Sigmoid colon (tissue), 7 donors: ENCODE results near the gene PRDM1. TPM values are rescaled to one million over a fixed set of nuclear protein-coding genes. Genes with fewer than 3 reads are reported as not detected.

Experiments used
- DNase-seq: peaks from one replicate; pipeline ENCODE4 v3.0.0-alpha.2; 2019
- H3K27ac ChIP-seq, 4 donors: fragments of 200-600 bp; sonication (generic); one replicate each; pipeline ENCODE4 v1.5.1; 2016 to 2019; ENCODE audit warnings: mild to moderate bottlenecking in 1 of 4
- H3K27me3 ChIP-seq, 3 donors: fragments of 200-600 bp; sonication (generic); one replicate each; pipeline ENCODE4 v1.5.1; 2019; ENCODE audit warnings: mild to moderate bottlenecking in 1 of 3
- H3K36me3 ChIP-seq, 4 donors: fragments of 200-600 bp; sonication (generic); one replicate each; pipeline ENCODE4 v1.5.1; 2016 to 2019
- H3K4me1 ChIP-seq, 4 donors: fragments of 200-600 bp; sonication (generic); one replicate each; pipeline ENCODE4 v1.5.1; 2017 to 2019
- H3K4me3 ChIP-seq, 4 donors: fragments of 200-600 bp; sonication (generic); one replicate each; pipeline ENCODE4 v1.5.1; 2017 to 2019; ENCODE audit warnings: mild to moderate bottlenecking in 2 of 4, moderate library complexity in 1 of 4
- H3K9me3 ChIP-seq, 4 donors: fragments of 200-600 bp in 3 of 4; sonication (generic) in 3 of 4; one replicate each; pipeline versions ENCODE4 v1.5.1 to v1.6.1; 2013 to 2019
- EP300 ChIP-seq, 4 donors: sonication (generic); formaldehyde crosslinking; IDR thresholded peaks; one replicate each; pipeline ENCODE4 v1.6.1; 2017; ENCODE audit warnings: antibody characterized with exemption in 4 of 4
- POLR2A ChIP-seq, 2 donors: fragments of 450-650 bp; IDR thresholded peaks; one replicate each; pipeline ENCODE4 v1.6.1; 2016; ENCODE audit warnings: antibody characterized with exemption in 2 of 2, mild to moderate bottlenecking in 2 of 2, moderate library complexity in 2 of 2
- POLR2AphosphoS5 ChIP-seq, 4 donors: sonication (generic); formaldehyde crosslinking; IDR thresholded peaks; one replicate each; pipeline ENCODE4 v1.6.1; 2017; ENCODE audit warnings: antibody characterized with exemption in 4 of 4
- WGBS, 2 donors: extraction: QIAGEN DNeasy Blood & Tissue Kit; methylation state at CpG; one replicate each; pipeline ENCODE4 v1.1.7; 2013; 5-methylcytosine and 5-hydroxymethylcytosine counted together
- intact Hi-C: fragments of 100-400 bp; cut with DNase I; formaldehyde crosslinking; loops from one replicate; pipeline ENCODE4 v1.15.1; 2023
- polyA plus RNA-seq, 3 donors: library from polyadenylated mRNA; stranded (reverse); fragments of 200-250 nt; gene quantifications; one replicate each; pipeline ENCODE4 v1.2.3, GENCODE V29; 2013
- total RNA-seq, 4 donors: library from RNA; depleted of rRNA; stranded (reverse); fragments of >200 nt; gene quantifications; one replicate each; pipeline ENCODE4 v1.1.0, GENCODE V29; 2016
- TF ChIP-seq, protein P1 (sequence below), 4 experiments: fragments of 450-650 bp in 3 of 4; fragments of 200-600 bp in 1 of 4; IDR thresholded peaks; one replicate each; pipeline ENCODE4 v1.5.1; 2016 to 2019; ENCODE audit warnings: antibody characterized with exemption in 4 of 4, mild to moderate bottlenecking in 3 of 4, moderate library complexity in 2 of 4
- donor health status: healthy with polysubstance abuse.
- donor health status: Bipolar disorder and iron deficiency.
- donor health status: healthy.

Gene PRDM1
- total and polyA plus RNA-seq, 7 donors, result 0.55 to 17.6 (median 1.6) TPM

DNA sequence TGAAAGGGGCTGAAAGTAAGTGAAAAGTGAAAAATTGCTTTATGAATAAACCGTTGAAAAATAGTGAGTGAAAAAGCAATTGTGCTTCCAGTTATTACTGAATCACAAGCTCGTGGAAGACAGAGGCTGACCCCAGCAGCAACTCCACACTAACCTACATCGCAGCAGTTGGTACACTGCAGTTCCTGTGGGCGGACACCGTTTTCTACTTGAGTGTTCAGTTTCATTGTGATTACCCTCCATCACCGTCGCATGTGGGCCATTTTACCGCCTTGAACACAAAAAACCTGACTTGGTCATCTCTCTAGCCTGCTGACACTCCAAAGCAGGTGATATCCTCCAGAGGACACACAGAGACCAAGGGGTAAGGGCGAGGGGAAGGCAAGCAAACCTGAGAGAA is 28.4 kb downstream of the PRDM1 start:
- Histone ChIP-seq H3K4me1 (peaks cover 0 to 14% (median 6%) of the 10 kb centered on the region in 4 donors), H3K9me3 (no peaks in the 10 kb centered on the region), H3K27ac (no peak overlapping the region), H3K36me3 (no peaks in the 10 kb centered on the region), H3K4me3 (no peak overlapping the region), H3K27me3 (no peaks in the 10 kb centered on the region)
- intact Hi-C loops, result no loop called here
- 78 to 90% methylated on average over 9 of the region's 9 CpGs for WGBS, 2 donors
- no peak for DNase-seq
- TF ChIP-seq, protein P1, sequence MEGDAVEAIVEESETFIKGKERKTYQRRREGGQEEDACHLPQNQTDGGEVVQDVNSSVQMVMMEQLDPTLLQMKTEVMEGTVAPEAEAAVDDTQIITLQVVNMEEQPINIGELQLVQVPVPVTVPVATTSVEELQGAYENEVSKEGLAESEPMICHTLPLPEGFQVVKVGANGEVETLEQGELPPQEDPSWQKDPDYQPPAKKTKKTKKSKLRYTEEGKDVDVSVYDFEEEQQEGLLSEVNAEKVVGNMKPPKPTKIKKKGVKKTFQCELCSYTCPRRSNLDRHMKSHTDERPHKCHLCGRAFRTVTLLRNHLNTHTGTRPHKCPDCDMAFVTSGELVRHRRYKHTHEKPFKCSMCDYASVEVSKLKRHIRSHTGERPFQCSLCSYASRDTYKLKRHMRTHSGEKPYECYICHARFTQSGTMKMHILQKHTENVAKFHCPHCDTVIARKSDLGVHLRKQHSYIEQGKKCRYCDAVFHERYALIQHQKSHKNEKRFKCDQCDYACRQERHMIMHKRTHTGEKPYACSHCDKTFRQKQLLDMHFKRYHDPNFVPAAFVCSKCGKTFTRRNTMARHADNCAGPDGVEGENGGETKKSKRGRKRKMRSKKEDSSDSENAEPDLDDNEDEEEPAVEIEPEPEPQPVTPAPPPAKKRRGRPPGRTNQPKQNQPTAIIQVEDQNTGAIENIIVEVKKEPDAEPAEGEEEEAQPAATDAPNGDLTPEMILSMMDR (IDR thresholded peaks at IDR 0.05), result no peak
- no peak for TF ChIP-seq POLR2AphosphoS5 (IDR thresholded peaks at IDR 0.05)
- no peak for TF ChIP-seq EP300 (IDR thresholded peaks at IDR 0.05)
- TF ChIP-seq POLR2A (IDR thresholded peaks at IDR 0.05), result no peak

DNA sequence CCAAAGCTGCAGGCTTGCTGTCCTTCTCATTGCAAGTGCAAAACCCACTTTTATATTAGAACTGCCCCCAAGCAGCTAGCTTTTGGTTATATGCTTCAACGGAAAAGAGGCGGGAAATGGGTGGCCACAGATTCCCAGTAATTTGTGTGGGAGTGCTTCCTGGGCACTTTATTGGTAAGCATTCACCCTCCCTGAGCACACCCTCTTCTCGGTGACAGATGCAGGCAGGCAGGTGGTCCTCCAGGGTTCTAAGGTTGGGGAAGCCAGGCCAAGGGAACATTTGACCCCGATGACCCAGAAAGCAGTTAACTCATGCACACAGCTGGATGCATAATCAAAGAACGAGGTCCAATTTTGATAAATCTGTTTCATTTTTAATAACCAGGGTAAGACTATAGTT is 29.1 kb downstream of the PRDM1 start:
- Histone ChIP-seq H3K4me1 (peaks cover 0 to 14% (median 6%) of the 10 kb centered on the region in 4 donors), H3K27ac (no peak overlapping the region), H3K4me3 (no peak overlapping the region), H3K27me3 (no peaks in the 10 kb centered on the region), H3K9me3 (no peaks in the 10 kb centered on the region), H3K36me3 (no peaks in the 10 kb centered on the region)
- TF ChIP-seq POLR2A (IDR thresholded peaks at IDR 0.05) (no peak), POLR2AphosphoS5 (IDR thresholded peaks at IDR 0.05) (no peak), EP300 (IDR thresholded peaks at IDR 0.05) (no peak)
- TF ChIP-seq, protein P1 (IDR thresholded peaks at IDR 0.05), result no peak
- intact Hi-C loops, result no loop called here
- no peak for DNase-seq
- WGBS, 2 donors, result 88 to 89% methylated on average over 5 of the region's 5 CpGs

DNA sequence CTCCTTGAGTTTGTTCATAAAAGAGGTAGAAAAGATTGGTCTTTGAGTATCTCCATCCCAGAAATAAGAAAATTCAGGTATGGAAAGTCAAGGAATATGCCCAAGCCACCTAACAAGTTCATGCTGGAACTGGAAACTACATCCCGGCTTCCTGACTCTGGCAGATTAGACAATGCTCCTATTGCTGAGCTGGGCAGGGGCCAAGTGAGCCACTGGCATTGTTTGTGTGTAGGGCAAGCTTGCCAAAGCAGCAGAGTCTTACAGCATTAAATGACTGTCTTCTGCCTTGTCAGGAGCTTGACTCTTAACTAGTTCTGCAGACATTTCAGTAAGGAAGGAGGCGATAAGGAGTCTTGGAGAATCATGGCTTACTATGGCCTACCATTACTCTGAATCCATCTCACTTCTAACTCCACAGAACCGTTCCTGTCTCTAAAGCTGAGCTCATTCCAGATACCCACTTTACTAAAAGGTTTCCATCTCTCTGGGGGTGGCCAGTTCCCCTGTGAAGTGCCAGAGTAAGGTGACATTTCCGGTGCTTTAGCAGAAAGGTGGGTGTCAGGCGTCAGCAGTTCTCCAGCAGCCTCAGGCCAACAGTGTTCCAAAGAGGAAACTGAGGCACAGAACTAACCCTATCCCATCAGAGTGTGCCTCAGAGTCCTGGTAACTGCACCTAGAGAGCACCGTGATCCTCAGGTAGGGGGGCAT is 30.1 kb downstream of the PRDM1 start:
- H3K27ac ChIP-seq, result no peak overlapping the region
- H3K9me3 ChIP-seq, result no peaks in the 10 kb centered on the region
- TF ChIP-seq POLR2AphosphoS5 (IDR thresholded peaks at IDR 0.05), result no peak
- no peak for TF ChIP-seq EP300 (IDR thresholded peaks at IDR 0.05)
- 82 to 94% methylated on average over 6 of the region's 6 CpGs for WGBS, 2 donors
- peaks cover 0 to 12% (median 5%) of the 10 kb centered on the region in 4 donors for H3K4me1 ChIP-seq
- no peak for DNase-seq
- H3K36me3 ChIP-seq, result no peaks in the 10 kb centered on the region
- no peak overlapping the region for H3K4me3 ChIP-seq
- intact Hi-C loops, result no loop called here
- no peaks in the 10 kb centered on the region for H3K27me3 ChIP-seq

DNA sequence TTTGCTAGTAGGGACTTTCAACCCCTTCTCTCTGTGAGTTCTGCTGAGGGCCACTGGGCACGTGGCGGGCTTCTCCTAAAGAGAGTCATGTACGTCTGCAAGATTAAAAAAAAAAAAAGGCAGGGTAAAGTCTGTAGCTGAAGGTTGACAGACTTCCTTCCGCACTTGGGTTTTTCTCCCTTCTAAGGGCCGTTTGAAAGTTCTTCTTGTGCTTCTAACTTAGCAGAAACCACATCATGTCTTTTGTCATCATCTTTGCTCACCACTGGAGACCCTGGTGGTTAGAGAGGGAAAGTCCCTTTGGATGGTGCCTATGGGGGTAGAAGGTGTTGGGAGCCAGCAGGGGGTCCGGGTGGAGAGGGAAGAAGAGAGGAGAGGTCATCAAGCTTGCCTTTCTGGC is 31.4 kb downstream of the PRDM1 start:
- H3K36me3 ChIP-seq, result no peaks in the 10 kb centered on the region

DNA sequence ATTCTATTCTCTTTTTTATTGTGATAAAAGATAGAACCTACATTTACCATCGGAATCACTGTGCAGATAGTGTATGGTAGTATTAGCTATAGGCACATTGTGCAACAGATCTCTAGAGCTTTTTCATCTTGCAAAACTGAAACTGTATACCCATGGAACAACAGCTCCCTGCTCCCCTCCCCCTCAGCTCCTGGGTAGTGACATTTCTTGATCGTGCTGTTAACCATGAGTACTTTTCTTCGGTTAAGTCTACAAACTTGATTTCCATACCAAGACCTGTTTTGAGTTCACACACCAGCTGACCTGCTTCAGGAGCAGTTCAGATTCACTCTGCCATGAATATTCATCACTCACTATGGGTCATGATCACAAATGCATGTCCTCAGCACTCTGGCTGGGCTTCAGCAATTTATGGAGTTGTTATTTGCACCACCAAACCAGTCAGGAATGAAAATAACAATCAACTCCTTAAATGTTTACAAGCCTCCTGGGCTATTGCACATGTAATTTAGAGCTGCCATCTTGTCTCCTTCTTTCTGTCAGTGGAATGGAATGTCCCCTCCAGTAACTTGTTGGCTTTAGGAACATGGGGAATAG is 32.8 kb downstream of the PRDM1 start:
- H3K9me3 ChIP-seq, result no peaks in the 10 kb centered on the region
- no peaks in the 10 kb centered on the region for H3K4me1 ChIP-seq
- DNase-seq, result no peak
- no peaks in the 10 kb centered on the region for H3K36me3 ChIP-seq
- no peaks in the 10 kb centered on the region for H3K27me3 ChIP-seq
- 87 to 92% methylated on average over 3 of the region's 3 CpGs for WGBS, 2 donors
- no peak overlapping the region for H3K27ac ChIP-seq
- intact Hi-C loops, result no loop called here
- TF ChIP-seq, protein P1 (IDR thresholded peaks at IDR 0.05), result no peak
- no peak for TF ChIP-seq POLR2AphosphoS5 (IDR thresholded peaks at IDR 0.05)
- no peak for TF ChIP-seq POLR2A (IDR thresholded peaks at IDR 0.05)
- TF ChIP-seq EP300 (IDR thresholded peaks at IDR 0.05), result no peak
- no peak overlapping the region for H3K4me3 ChIP-seq

More for the DNA sequence above, 31.4 kb downstream of the PRDM1 start:
- no peak for DNase-seq
- intact Hi-C loops, result no loop called here
- H3K27ac ChIP-seq, result no peak overlapping the region
- WGBS, 2 donors, result 53 to 83% methylated on average over 6 of the region's 6 CpGs
- no peaks in the 10 kb centered on the region for H3K9me3 ChIP-seq
- no peak for TF ChIP-seq POLR2A (IDR thresholded peaks at IDR 0.05)
- TF ChIP-seq, protein P1 (IDR thresholded peaks at IDR 0.05), result no peak
- TF ChIP-seq POLR2AphosphoS5 (IDR thresholded peaks at IDR 0.05), result no peak
- no peak for TF ChIP-seq EP300 (IDR thresholded peaks at IDR 0.05)
- H3K27me3 ChIP-seq, result no peaks in the 10 kb centered on the region
- no peak overlapping the region for H3K4me3 ChIP-seq
- no peaks in the 10 kb centered on the region for H3K4me1 ChIP-seq
